ENCODE measurements around the gene NDUFB10.

- TF ChIP-seq CTCF (IDR thresholded peaks at IDR 0.05) (no peak), POLR2A (IDR thresholded peaks at IDR 0.05) (no peak)
Measured at GRCh38 chr16:1933097-1933661, 26.2 kb upstream of the NDUFB10 start.

Data from esophagus squamous epithelium (tissue), 4 donors.